Neural progenitor cell (in vitro differentiated cells): Measurements from ENCODE around the gene SMG9.

Source experiments
- EZH2 ChIP-seq: fragments of 200-600 bp; sonication (generic); IDR thresholded peaks from 2 replicates; pipeline ENCODE4 v1.6.1; 2017; ENCODE audit warnings: antibody characterized with exemption, mild to moderate bottlenecking, moderate library complexity
- TF ChIP-seq, protein P1 (sequence below): fragments of 200-600 bp; sonication (generic); IDR thresholded peaks from 2 replicates; pipeline ENCODE4 v1.5.1; 2017; ENCODE audit warnings: antibody characterized with exemption, mild to moderate bottlenecking

DNA sequence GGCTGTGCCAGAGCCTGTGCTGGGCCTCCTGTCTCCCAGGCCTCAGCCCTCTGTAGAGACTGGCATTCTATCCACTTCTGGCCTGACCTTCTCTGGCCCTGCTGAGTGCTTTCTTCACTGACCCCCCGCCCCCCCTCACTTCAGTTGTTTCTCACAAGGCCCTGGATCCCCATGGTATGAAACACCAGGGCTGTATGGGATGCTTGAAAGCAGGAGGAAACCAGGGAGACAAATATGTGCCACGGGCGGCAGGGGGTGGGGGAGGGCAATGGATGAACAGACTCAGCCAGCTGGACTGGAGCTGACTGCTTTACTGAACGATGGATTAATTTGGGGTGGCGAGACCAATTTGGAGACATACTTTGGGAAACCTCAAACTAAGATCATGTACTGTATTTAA lies 24.8 kb downstream of the SMG9 start:
- TF ChIP-seq, protein P1, sequence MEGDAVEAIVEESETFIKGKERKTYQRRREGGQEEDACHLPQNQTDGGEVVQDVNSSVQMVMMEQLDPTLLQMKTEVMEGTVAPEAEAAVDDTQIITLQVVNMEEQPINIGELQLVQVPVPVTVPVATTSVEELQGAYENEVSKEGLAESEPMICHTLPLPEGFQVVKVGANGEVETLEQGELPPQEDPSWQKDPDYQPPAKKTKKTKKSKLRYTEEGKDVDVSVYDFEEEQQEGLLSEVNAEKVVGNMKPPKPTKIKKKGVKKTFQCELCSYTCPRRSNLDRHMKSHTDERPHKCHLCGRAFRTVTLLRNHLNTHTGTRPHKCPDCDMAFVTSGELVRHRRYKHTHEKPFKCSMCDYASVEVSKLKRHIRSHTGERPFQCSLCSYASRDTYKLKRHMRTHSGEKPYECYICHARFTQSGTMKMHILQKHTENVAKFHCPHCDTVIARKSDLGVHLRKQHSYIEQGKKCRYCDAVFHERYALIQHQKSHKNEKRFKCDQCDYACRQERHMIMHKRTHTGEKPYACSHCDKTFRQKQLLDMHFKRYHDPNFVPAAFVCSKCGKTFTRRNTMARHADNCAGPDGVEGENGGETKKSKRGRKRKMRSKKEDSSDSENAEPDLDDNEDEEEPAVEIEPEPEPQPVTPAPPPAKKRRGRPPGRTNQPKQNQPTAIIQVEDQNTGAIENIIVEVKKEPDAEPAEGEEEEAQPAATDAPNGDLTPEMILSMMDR = no peak
- no peak for TF ChIP-seq EZH2
